Effector CD8-positive, alpha-beta T cell (primary cell): ENCODE measurements around the gene MBD2.

Experiments used
- DNase-seq: peaks from one replicate; lab custom pipeline; 2025; lab: John Stamatoyannopoulos, UW

MBD2 gene

DNA sequence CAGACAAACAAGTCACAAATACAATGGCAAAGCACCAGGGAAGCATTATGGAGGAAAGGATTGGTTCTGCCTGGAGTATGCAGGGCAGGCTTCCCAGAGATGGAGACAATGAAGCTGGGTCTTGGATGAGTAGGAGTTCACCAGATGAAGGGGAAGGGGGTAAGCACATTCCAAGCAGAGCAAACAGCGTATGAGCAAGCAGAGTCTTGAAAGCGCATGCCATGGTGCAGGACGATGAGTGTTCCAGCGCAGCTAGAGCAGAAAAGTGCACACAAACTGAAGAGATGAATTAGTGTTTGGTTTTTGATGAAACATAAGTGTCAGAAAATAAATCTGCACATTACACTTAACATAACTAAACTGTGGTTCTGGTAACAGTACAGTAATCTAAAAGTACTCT is 21.6 kb downstream of the MBD2 start:
- no peak for DNase-seq

DNA sequence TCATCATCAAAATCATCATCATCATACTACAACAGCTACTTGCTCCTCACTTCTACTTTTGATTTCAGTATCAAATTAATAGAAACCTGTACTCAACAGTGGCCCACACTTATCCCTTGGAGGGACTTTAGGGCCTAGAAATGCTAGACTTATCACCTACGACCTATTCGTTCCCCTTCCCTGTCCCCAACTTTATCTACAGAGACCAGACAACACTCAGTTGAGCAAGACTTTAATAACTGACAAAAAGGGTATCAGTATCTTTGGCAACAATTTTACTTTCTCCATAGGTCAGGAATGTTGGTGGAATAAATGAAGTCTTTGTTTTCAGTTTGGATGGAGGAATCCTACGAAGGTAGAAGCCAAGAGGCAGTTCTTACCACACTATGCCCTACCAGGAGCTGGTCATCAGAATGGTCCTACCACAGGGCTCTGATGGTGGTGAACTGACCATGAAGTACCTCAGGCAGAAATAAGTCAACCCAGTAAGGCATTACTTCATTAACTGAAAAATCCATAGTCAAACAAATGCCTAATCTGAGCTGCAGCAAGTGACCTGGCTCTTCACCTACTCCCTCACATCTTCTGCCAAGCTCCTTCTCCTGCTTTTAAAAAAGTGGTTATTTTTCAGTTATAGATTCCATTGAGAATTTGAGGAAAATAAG is 26.6 kb downstream of the MBD2 start:
- DNase-seq, result no peak

DNA sequence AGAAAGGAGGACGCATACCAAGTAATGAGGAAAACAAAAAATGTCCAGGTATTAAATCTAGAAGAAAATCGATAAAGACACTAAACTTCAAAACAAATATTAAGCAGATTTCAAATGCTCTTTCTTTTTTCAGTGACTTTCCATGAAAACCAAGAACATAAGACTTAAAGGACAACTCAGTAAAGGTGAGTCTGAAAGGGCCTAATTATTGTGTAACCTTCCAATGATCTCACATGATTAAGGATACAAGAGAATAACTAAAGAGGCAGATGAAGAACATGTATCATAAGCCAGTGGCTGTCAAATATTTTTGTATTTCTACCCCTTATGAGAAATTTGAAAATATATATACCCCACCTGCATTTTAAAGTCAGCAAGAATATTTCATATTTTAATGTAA is 30.7 kb downstream of the MBD2 start:
- no peak for DNase-seq

DNA sequence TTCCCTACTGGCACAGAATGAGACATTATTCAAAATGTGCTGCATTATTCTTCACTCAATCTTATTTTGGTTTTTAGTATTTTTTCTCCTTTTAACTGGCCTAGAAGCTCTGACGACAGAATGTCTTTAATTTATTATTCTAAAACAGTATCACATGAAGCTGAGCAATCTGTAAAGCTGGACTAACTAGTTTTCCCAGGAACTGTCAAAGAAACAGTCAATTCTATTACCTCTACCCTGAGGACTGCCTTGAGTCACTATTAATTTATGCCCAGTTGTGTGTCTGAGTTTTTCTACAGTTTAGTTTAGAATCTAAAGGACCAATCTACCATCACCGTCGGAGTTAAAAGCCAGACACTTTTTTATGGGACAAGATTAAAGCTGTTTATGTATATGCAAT is 31.6 kb downstream of the MBD2 start:
- DNase-seq, result no peak

DNA sequence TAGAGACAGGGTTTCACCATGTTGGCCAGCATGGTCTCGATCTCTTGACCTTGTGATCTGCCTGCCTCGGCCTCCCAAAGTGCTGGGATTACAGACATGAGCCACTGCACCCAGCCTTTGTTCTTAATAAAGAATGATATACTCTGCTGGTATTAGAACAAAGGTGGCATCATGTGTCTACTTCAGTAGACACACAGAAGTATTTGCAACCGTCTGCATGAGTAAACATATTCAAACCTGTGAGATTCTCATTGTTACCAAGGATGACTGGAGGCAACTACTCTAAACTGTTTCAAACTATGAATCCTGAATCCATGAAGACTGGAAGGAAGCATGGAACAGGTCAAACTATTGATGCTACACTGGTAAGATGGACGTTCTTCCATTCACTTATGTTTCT is 32.1 kb downstream of the MBD2 start:
- DNase-seq, result no peak

DNA sequence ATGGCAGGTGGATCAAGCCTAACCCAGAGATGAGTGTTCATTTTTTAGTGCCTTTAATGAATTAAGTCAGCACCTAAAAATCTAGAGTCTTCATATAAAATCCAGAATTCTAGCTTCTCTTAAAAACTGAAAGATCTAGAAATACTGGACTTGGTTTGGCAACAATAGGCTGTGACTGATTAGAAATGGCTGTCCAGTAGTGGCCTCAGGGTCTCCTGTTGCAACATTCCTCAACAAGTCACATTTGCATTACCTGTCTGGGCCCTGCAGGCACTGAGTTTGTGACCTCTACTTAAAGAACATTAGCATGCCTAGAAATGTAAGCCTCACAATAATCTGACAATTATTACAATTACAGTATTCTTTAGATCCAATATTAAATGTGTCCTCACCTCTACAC is 33.1 kb downstream of the MBD2 start:
- DNase-seq, result no peak

DNA sequence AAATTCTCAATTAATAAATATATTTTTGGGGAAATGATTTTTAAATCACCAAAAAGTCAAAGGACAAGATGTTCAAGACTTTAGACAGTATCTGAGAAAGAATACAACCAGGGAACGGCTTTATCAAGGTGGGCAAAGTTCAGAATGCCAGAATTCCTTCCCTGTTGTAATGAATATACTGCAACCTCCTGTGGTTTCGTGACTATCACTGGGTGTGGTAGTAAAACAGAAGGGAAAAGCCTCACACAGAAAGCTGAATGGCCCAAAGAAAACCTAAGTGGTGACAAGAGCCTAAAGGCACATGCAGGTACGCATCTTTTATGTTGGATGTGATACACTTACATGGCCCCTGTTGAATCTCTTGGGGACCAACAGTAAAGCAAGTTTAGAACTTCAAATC is 37.1 kb downstream of the MBD2 start:
- DNase-seq, result no peak

DNA sequence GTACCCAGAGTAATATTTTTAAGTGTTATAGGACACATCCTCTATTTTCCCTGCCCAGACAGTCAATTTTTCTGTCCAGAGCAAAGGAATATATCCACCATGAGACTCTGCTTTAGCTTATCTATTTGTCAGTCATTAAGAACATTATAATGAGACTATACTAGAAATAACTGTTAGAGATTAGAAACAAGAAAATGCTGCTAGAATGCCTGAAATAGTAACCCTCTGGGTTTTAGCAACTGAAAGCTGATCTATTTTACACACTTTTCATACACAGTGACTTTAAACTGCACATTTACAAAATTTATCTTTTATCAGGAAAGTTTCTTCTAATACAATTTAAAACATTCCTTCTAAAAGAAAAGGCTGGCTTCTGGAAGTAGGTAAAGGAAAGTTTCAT is 39.6 kb downstream of the MBD2 start:
- DNase-seq, result no peak

DNA sequence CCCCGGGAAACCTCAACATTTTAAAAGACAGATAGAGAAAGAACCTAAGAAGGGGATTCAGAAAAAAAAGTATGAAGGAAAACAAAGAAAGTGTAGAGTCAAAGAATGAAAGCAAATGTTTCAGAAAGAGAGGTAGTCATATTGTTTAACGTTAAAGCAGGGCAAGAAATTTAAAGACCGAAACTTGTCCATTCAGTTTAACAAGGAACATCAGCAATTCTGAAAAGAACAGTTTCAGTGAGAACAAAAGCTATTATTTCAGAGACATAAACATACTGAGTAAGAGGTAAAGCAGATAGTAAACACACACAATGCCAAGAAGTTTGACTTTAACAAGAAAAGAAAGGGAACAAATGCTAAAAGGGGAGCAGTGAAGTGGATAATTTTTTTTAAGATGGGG is 41.1 kb downstream of the MBD2 start:
- no peak for DNase-seq

DNA sequence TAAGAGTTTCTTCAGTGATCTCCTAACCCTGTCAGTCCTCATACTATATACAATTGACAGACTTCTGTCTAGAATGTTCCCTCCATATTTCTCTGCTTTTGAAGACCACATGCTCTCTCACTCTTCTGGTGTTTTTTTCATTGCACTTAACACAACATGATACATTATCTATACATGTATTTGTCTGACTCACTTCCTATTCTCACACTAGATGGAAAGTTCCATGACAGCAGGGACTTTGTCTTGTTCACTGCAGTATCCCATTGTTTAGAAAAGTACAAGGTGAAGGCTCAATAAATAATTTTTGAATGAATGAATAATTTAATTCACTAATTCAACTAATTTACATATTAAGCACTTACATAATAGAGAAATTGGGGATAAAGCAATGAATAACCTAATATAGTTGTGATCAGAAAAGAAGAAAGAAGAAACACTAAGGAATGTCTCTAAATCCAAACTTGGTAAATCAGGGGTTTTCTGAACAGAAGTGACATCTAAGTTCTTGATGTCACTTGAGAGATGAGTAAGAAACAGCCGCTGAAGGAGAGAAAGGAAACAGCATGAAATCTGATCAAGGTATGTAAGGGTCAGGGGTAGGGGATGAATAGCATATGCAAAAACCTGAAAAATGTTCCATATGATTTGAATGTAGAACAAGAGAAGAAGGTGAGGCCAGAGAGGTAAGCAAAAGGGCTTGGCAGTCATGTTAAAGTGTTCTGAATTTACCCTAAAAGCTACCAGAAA is 42.4 kb downstream of the MBD2 start:
- DNase-seq, result no peak

DNA sequence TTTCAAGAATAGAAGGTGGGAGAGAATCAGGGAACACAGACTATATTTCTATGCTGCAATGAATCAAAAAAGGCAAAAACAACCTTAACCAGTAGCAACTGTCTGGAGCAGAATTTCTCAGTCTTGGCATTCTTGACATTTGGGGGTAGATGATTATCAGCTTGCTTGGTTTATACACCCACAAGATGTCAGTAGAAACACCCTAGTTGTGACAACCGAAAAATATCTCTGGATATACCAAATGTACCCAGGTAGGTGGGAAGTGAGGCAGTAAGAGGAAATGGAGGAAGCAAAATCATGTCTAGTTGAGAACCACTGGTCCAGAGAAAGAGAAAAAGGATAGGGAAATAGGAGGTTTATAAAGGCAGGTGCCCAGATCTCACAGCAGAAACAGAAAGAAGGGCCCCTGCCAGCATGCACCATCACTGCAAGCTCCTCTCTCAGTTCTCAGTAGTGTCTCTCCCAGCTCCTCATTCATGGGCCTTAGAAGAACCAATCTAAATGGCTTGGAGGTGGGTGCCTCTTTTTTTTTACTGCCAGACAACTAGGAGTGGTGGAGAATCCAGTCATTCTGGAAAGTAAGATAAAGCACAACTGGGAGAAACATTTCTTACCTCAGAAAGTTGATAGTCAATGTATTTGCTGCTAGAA is 50.4 kb downstream of the MBD2 start:
- no peak for DNase-seq

DNA sequence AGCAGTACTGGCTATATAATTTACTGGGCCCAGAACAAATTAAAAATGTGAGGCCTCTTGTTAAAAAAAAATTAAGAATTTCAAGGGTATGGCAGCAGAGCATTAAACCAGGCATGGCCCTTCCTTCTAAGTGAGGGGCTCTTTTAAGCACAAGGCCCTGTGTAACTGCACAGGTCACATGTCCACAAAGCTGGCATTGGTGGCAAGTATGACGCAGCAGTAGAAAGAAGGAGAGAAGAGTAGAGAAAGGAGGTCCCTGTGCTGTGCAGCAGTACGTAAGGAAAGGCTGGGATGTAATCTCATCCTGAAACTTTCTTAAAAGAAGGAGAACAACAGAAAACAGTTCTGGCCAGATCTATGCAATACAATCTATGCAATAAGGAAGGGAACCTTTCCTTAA is 51.2 kb downstream of the MBD2 start:
- no peak for DNase-seq

DNA sequence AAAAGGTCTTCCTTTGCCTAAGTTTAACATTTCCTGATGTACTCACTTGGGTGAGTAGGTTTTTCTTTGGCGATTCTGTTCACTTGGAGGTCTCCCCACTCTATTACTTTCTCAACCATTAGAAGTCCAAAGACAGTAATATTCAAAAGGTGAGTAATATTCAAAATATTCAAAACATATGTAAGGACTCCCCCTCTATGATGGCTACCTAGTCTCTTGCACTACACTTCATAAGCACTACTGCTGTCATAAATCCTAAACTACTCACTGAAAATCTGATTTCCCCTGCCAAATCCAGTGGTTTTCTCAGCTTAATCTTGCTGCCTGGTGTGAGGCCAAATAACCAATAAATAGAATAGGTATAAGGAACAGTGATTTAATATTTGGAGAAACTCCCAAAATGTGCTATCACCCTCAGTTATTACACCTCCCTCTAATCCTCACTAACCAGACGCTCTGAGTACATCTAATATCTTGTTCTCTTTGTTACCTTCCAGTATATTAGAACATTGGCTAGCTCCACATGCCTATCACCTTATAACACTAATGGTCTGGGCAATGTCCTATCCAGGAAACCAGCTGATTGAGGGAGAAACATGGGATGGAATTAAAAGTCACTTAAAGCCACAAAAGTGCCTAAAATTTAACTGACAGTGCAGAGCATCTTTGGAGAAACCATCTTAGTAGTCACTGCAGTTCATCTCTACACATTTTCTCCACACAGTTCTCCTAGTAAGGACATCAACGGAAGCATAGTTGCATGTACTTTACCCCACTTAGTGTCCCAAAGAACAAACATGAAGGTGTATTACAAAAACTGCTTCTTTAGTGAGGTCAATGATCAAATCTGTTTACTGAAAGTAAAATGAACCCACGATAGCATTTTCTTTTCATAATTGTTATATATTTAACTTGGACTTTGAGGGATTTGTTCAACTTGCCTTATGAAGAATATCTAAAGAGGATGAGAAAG is 54.8 kb downstream of the MBD2 start:
- DNase-seq, result no peak

DNA sequence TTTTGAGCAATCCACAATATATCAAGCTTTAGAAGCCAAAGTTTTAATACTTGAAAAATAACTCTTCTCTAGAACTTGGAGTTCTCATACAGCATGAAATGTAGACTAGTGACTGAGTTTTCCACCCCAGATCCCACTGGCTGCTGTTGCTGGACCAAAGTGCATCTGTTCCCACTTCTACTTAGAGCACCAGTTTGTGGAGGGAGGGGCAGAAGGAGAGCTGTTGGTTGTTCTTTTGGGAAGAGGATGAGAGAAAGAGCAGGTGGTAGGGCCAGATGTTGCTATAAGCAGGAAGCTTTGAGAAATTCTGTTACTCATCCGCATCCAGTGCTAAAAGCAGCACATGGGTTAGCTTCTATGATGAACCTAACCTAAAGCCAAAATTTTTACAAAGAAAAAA is 59.0 kb downstream of the MBD2 start:
- DNase-seq, result no peak

DNA sequence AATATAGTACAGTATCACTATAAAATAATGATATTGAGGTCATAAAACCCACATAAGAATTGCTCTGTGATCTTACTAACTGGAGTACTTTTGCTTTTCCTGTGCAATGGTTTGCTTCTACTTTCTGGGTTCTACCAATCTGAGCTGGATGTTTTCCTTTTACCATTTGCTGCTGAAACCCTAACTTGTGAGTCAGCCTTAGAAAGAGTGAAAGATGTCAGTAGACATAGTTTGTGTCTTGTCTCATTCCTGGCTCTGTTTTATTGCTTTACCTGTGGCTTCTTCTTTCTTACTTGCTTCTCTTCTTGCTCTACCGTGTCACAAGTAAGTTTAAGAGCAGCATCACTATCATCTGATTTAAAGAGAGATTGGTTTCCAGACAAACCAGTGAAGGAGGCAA is 61.0 kb downstream of the MBD2 start:
- no peak for DNase-seq

DNA sequence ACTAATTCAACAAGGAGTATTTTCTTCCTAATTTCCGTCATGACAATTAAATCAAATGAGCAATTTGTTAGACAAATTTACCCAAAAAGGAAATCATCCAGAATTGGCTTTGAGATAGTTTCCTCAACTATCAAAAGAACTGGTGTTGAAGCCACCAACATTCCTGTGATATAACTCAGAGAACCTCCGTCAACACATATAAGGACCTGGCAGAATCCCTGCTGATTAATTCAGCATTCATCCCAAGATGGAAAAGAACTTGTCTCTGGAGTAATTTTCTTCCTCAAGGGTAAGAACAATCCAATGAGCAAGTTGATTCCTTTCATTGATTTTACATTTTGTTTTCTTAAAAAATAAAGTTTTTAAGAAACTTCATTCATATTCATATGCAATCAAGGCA is 62.0 kb downstream of the MBD2 start:
- DNase-seq, result no peak

DNA sequence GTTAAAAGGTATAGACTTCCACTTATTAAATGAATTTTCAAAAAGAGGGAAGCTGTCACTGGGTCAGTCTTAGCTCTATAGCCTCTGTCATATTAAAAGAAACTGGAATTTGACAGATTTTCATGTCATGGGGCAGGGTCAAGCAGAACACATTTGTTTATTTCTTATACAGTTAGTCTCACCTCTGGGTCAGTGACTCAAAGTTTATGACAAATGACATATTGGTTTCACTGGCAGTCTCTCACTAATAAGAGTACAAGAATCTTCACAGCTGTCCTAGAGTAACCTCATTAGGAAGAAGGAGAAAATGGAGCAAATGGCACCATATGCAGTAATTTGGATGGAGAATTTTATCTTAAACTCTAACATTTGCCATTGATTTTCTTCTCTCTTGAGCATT is 63.2 kb downstream of the MBD2 start:
- no peak for DNase-seq

DNA sequence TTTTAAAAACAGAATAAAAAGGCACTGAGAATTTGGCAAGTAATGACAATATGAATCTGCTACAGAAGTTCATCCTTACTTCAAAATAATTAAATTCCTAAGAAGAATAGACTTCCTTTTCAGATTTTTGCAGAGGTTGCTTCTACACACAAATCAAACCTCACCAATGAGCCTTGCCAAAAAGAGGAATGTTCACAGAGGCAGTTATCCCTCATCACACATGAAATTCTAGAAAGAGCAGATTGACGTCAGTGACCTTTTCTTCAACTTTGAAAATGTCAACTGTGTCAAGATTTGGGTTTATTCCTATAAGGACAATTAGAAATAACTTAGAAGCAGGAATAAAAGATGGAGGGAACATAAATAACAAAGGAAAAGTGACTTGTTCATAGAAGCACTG is 64.6 kb downstream of the MBD2 start:
- no peak for DNase-seq

DNA sequence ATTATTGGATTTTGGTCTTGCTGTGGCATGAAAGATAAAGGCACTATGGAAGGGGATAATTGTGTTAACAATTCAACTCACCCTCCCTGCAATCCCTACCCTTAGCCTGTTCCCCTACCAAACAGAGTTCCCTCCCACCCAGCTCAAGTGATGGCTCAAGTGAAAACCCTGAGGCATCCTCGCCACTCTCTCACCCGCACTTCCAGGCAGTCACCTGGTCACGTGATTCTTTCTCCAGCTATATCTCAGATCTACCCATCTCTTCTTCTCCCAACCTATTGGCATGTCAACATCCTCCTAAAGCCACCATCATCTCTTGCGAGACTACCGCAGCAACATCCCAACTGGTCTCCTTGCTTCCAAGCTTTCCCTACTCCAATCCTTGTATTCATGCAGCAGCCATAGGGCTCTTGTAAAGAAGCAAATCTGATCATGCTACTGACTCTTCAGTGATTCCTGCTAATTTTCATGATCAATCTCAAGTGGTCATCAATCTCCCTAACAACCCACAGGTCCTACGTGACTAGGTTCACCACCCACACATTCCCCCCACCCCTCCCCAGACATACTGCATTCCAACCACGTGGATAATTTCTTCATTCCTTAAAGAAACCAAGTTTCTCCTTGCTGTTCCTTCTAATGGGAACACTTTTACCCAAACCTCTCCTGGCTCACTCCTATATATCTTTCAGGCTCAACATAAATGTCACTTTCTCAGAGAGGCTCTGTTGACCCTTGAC is 66.7 kb downstream of the MBD2 start:
- DNase-seq, result no peak

DNA sequence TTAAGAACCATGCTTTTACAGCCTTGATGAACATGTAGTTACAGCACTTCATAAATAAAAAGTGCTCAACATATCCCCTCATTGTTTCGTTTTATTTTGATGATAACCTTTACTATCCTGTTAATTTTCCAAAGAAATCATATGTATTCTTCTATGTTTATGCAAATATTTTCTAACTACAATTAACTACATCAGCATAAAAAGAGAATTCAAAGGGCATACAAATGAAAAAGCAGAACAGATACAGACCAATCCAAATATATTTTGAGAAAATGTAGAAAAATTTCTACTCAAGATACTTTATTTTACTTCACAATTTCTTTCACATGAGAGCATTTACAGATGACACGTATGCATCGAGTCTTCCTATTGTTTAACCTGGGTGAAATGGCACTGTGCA is 69.1 kb downstream of the MBD2 start:
- DNase-seq, result no peak

DNA sequence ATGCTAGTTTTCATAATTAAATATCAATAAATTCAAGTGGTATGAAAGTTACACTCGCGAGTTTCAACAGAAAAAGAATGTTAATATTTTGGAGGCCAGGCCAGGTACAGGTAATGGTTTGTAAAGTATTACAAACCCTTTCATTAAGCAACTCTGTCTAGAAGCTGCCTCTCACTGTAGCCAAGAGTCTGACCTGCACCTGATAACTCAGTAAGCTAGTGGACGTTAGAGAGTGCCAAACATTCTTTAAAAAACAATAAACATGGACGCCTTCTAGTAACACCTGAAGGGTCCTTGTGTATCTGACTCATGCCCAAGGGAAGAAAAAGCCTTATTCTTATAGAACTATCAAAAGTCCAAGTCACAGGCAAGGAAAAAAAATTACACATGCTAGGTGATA is 70.2 kb downstream of the MBD2 start:
- no peak for DNase-seq

DNA sequence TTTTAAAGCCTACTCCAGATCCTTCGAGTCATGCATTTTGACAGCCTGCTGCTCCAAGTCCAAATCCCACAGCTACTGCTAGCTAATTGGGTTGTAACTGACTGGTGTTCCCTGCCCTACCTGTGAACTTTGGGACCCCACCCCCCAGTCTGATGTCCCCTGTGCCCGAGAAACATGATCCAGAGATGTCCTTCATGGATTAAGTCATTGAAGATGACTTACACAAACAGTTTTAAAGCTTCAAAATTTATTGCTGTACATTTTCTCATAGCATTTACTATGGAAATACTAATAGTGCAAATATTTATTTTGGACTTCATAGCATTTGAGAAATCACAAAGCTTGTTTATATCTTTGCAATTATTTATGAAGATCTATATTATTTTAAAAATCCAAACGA is 73.1 kb downstream of the MBD2 start:
- DNase-seq, result no peak
